Stromal cell of bone marrow (primary cell): ENCODE results near the gene RAG1.

Experiments used
- DNase-seq: peaks from one replicate; pipeline ENCODE4 v3.0.0-alpha.2; 2012; ENCODE audit warnings: low read depth

The RAG1 gene

GRCh38 chr11:36628141-36628540 is 60.3 kb downstream of the RAG1 start:
- no peak for DNase-seq

GRCh38 chr11:36628765-36629244 is 61.0 kb downstream of the RAG1 start:
- DNase-seq = no peak
